GM19452 (cell line): ENCODE measurements around the gene PNMA6F.

Experiments used
- ATAC-seq: cut with Tn5 transposase; IDR thresholded peaks from one replicate; pipeline ENCODE4 v1.9.1; 2021; ENCODE audit not compliant: unreplicated experiment

PNMA6F gene

GRCh38 chrX:153321381-153322124 is at the start of gene PNMA6F:
Gene PNMA6F (minus strand): TSS chrX:153321767. CDS start chrX:153320674, 1,093 bp downstream.
- no peak for ATAC-seq

DNA sequence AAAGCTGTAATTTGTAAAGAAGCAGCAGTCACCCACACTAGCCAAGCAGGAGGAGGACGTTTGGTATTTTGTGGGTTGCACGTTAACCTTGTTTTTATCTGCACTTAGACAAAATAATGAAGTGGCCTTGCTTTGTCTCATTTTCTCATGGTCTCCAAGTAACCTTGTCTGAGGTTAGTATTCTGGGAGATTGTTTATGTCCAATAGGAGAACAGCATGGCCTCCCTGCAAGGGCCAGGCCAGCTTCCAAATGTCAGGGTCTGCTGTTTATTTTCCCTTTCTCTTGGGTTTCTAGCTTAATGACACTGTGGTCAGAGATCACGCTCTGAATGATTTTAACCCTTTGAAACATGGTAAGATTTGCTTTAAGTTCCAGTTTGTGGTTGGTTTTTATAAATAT is 49.7 kb upstream of the PNMA6F start:
- ATAC-seq: no peak

DNA sequence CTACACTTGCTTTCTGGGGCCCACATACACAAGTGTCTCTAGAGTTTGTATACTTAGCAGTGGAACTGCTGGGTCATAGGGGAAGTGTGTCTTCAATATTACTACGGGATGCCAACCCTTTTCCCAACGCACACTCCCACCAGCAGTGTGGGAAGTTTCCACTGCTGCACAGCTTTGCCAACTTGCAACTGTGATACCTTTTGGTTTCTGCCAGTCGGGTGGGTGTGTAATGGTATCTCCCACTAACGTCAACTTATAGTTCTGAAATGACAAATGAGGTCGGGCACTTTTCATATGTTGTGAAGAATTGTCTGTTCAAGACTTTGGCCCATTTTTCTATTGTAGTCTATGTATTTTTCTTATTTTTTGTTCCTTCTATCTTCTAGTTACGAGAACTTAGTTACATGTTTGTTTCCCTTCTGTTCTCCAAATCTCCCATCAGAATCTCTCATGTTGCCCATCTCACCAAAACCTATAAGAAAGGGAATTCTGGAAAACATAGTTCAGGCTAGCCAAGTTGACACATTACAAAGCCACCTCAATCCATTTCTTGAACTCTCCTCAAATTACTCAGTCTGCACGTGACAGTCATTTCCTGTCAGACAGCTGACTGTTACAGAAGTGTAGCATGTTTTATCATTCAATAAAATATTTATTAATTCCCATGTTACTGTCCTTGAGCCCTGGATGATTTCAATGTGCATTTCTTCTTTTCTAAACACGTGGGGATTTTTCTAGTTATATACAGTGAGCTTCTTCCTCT is 48.9 kb upstream of the PNMA6F start:
- ATAC-seq: no peak

GRCh38 chrX:153366878-153367538 is 45.4 kb upstream of the PNMA6F start:
- ATAC-seq: no peak

GRCh38 chrX:153366119-153366518 is 44.6 kb upstream of the PNMA6F start:
- ATAC-seq: no peak

GRCh38 chrX:153365670-153366069 is 44.1 kb upstream of the PNMA6F start:
- ATAC-seq: no peak

- ATAC-seq: no peak
Measured at GRCh38 chrX:153361781-153362397, 40.3 kb upstream of the PNMA6F start.

DNA sequence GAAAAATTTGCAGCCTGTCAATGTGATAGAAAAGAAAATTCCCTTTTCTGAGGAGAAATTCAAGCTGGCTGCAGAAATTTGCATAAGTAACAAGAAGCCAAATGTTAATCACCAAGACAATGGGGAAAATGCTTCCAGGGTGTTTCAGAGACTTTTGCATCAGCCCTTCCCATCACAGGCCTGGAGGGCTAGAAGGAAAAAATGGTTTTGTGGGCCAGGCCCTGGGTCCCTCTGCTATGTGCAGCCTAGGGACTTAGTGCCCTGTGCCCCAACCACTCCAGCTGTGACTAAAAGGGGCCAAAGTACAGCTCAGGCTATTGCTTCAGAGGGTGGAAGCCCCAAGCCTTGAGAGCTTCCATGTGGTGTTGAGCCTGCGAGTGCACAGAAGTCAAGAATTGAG is 36.3 kb upstream of the PNMA6F start:
- ATAC-seq: no peak

- ATAC-seq: no peak
Measured at GRCh38 chrX:153353416-153353815, 31.8 kb upstream of the PNMA6F start.

GRCh38 chrX:153352858-153353257 is 31.3 kb upstream of the PNMA6F start:
- no peak for ATAC-seq

GRCh38 chrX:153351981-153352380 is 30.4 kb upstream of the PNMA6F start:
- no peak for ATAC-seq

DNA sequence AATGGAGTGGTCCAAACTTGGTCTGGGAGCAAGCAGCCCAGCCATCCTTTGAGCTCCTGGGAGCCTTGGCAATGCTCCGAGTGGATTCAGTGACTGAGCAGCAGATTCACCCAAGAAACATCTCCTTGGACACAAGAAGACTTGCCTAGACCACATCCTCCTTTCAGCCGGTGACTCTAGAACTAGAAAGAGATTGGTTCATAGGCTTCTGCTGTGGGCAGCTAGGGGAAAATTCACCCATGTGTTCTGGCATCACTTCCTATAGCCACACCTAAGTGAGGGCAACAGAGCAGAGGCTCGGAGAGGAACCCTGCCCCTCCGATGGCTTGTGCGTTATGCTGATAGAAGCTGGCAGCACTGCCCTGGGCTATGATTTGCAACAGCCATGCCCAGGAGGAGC is 28.4 kb upstream of the PNMA6F start:
- ATAC-seq: no peak

DNA sequence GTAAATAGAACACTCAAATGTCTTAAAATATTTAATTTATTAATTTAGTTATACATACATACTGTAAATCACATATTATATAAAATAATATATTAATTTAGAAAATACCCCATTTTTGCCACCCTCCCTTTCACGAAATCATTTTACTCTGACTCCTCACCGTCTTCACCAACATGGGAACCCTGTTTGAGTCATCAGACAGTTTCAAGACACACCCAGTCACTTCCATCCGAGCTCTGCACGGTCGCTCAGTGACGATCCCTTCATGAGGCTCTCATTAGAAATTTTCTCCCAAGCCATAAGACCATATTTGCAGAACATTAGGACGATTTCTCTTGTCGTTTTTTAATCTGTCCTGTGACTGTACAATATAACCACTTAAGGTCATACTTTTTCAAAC is 26.9 kb upstream of the PNMA6F start:
- no peak for ATAC-seq

DNA sequence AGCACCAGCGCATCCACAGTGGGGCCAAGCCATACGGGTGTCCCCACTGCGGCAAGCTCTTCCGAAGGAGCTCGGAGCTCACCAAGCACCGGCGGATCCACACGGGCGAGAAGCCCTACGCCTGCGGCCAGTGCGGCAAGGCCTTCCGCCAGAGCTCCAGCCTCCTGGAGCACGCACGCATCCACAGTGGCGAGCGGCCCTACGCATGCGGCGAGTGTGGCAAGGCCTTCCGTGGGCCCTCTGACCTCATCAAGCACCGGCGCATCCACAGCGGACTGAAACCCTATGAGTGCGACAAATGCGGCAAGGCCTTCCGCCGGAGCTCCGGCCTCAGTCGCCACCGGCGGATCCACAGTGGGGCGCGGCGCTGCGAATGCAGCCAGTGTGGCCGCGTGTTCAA is 26.0 kb upstream of the PNMA6F start:
- no peak for ATAC-seq

DNA sequence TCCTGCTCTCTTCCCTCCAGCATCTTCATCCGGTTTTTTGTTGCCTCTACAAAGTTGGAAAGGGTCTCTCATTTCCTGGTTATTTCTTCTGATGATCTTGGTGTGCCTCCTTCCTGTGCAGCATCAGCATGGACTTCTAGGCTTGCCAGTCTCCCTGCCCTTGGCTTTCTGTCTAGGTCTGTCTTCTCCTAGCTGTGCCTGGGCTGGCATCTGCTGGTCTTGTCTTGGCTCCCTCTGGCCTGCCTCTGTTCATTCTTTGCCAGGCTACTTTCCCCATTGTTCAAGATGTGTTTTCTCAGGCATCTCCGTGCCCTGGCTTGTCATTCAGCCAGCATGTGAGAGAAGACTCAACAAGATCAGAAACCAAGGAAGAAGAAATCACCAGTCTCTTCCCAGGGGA is 22.1 kb upstream of the PNMA6F start:
- ATAC-seq: no peak

- ATAC-seq: no peak
Measured at GRCh38 chrX:153342762-153343558, 21.4 kb upstream of the PNMA6F start.

- ATAC-seq: no peak
Measured at GRCh38 chrX:153340111-153340510, 18.5 kb upstream of the PNMA6F start.

DNA sequence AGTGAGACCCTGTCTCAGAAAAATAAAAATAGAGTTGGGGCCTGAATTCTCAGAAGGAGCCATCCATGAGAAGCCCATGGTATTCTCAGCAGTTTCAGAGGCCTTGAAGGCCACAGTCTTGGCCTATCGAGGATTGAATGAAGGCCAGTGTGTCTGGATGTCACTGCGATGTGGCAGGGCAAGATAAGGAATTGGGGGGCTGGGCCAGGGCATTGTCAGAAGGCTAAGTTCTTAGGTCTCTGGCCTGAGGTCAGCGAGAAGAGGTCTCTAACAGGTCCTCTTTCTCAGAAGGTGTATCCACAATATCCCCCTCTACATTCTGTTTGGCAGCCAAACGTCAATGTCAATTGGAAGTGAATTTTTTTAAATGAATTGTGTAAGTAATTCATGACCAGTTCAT is 18.1 kb upstream of the PNMA6F start:
- ATAC-seq: no peak

- ATAC-seq: no peak
Measured at GRCh38 chrX:153338836-153339235, 17.3 kb upstream of the PNMA6F start.

DNA sequence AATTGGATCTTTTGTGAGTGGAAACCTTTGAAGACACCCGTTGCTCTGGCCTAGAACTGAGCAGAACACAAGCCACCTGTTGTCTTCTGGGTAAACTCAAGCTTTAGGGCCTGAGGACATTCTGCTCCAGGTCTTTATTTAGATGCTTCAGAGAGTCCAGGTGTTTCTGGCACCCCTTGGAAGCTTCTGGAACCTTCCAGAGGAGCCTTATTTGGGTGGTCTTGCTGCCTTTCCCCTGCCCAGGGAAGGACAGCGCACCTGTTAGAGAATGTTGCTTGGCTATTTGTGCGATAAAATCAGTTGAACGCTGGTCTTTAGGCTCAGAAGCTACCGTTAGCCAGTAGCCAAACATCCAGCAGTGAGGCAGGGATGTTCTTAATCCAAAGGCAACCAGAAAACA is 15.4 kb upstream of the PNMA6F start:
- ATAC-seq: no peak
